Measurements from ENCODE around the gene TMEM171.

TMEM171 gene

DNA sequence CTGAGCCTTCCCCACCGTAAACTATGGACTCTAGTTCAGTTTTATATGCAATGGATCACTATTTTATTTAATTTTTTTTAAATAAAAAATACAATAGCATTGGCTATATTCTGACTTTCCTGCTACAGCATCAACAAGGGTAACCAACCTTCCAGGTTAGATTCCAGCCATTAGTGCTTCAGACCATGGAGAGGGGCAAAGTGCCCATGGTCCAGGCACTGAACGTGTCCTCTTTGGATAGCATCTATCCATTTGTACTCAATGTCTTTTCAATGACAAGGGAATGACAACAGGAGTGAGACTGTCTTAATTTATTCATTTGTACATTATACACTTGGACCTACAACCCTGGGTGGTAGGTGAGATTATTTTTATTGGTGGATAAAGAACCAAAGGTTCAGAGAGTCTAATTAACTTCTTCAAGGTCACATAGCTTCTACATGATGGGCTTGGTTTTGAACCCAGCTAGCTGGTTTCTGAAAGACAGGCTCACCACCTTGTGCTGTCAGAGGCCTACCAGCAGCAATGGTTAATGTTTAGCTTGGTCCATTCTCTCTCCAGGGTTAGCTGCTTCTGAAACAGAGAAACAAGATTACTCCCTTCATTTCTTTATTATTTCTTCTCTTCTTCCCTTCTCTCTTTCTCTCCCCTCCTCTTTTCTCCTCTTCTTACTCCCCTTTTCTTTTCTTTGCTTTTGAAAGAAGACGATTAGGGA, 11.5 kb downstream of the TMEM171 start:
- H3K4me1 ChIP-seq (ENCODE audit: insufficient read depth, poor library complexity, severe bottlenecking): no peaks in the 10 kb centered on the region
- DNase-seq (ENCODE audit: low spot score): no peak
- H3K9me3 ChIP-seq (ENCODE audit: severe bottlenecking): no peaks in the 10 kb centered on the region
- no peak overlapping the region for H3K27ac ChIP-seq (ENCODE audit: poor library complexity, severe bottlenecking)
- H3K36me3 ChIP-seq (ENCODE audit: low read depth): no peaks in the 10 kb centered on the region
- no peaks in the 10 kb centered on the region for H3K27me3 ChIP-seq (ENCODE audit: insufficient read depth, poor library complexity, severe bottlenecking)
- ATAC-seq (ENCODE audit: low read depth): no peak
- no peak for TF ChIP-seq CTCF (IDR thresholded peaks at IDR 0.05; ENCODE audit: poor library complexity, severe bottlenecking)
- H3K4me3 ChIP-seq (ENCODE audit: severe bottlenecking): no peak overlapping the region

DNA sequence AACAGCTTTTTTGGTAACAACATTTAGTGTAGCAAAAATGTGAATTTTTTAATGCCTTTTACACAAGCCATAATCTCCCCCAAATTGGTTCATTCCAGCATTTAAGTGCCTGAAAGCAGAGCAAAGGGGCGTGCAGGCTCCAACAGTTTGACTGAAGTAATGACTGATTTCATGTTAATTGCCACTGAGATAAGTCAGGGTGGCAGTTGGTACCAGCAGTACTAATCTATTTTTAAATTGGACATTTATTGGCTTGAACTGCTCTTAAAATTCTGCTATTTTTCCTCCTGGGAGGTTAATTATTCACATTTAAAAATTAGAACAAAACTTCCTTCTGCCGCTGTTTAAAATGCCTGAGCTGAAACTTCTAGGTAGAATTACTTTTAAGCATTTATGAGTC, 12.4 kb downstream of the TMEM171 start:
- no peak for TF ChIP-seq CTCF (IDR thresholded peaks at IDR 0.05; ENCODE audit: poor library complexity, severe bottlenecking)
- Histone ChIP-seq H3K27ac (ENCODE audit: poor library complexity, severe bottlenecking) (no peak overlapping the region), H3K36me3 (ENCODE audit: low read depth) (no peaks in the 10 kb centered on the region), H3K9me3 (ENCODE audit: severe bottlenecking) (no peaks in the 10 kb centered on the region), H3K27me3 (ENCODE audit: insufficient read depth, poor library complexity, severe bottlenecking) (no peaks in the 10 kb centered on the region), H3K4me3 (ENCODE audit: severe bottlenecking) (no peak overlapping the region), H3K4me1 (ENCODE audit: insufficient read depth, poor library complexity, severe bottlenecking) (no peaks in the 10 kb centered on the region)
- DNase-seq (ENCODE audit: low spot score) (no peak), ATAC-seq (ENCODE audit: low read depth) (no peak)

- Histone ChIP-seq H3K27ac (ENCODE audit: poor library complexity, severe bottlenecking) (no peak overlapping the region), H3K4me3 (ENCODE audit: severe bottlenecking) (no peak overlapping the region), H3K4me1 (ENCODE audit: insufficient read depth, poor library complexity, severe bottlenecking) (no peaks in the 10 kb centered on the region), H3K27me3 (ENCODE audit: insufficient read depth, poor library complexity, severe bottlenecking) (no peaks in the 10 kb centered on the region), H3K36me3 (ENCODE audit: low read depth) (no peaks in the 10 kb centered on the region), H3K9me3 (ENCODE audit: severe bottlenecking) (no peaks in the 10 kb centered on the region)
- no peak for DNase-seq (ENCODE audit: low spot score)
- no peak for ATAC-seq (ENCODE audit: low read depth)
- no peak for TF ChIP-seq CTCF (IDR thresholded peaks at IDR 0.05; ENCODE audit: poor library complexity, severe bottlenecking)
These were observed 14.6 kb downstream of the TMEM171 start for GRCh38 chr5:73135021-73135420.

- no peak overlapping the region for H3K27ac ChIP-seq (ENCODE audit: poor library complexity, severe bottlenecking)
- no peaks in the 10 kb centered on the region for H3K27me3 ChIP-seq (ENCODE audit: insufficient read depth, poor library complexity, severe bottlenecking)
- ATAC-seq (ENCODE audit: low read depth): peak; percentile 71
- H3K9me3 ChIP-seq (ENCODE audit: severe bottlenecking): no peaks in the 10 kb centered on the region
- no peak overlapping the region for H3K4me3 ChIP-seq (ENCODE audit: severe bottlenecking)
- no peak for DNase-seq (ENCODE audit: low spot score)
- H3K4me1 ChIP-seq (ENCODE audit: insufficient read depth, poor library complexity, severe bottlenecking): no peaks in the 10 kb centered on the region
- TF ChIP-seq CTCF (IDR thresholded peaks at IDR 0.05; ENCODE audit: poor library complexity, severe bottlenecking): peak; percentile 71
- no peaks in the 10 kb centered on the region for H3K36me3 ChIP-seq (ENCODE audit: low read depth)
These were observed 15.2 kb downstream of the TMEM171 start for GRCh38 chr5:73135429-73136054.

GRCh38 chr5:73136055-73136562, 15.7 kb downstream of the TMEM171 start:
- ATAC-seq (ENCODE audit: low read depth) (no peak), DNase-seq (ENCODE audit: low spot score) (no peak)
- Histone ChIP-seq H3K27me3 (ENCODE audit: insufficient read depth, poor library complexity, severe bottlenecking) (no peaks in the 10 kb centered on the region), H3K4me3 (ENCODE audit: severe bottlenecking) (no peak overlapping the region), H3K9me3 (ENCODE audit: severe bottlenecking) (no peaks in the 10 kb centered on the region), H3K36me3 (ENCODE audit: low read depth) (no peaks in the 10 kb centered on the region), H3K4me1 (ENCODE audit: insufficient read depth, poor library complexity, severe bottlenecking) (no peaks in the 10 kb centered on the region), H3K27ac (ENCODE audit: poor library complexity, severe bottlenecking) (no peak overlapping the region)
- TF ChIP-seq CTCF (IDR thresholded peaks at IDR 0.05; ENCODE audit: poor library complexity, severe bottlenecking): no peak

All from RWPE2 (cell line).